ENCODE data around the gene TNNC2. TPM values are rescaled to one million over a fixed set of nuclear protein-coding genes. Genes with fewer than 3 reads are reported as not detected.

Gene TNNC2
- total and polyA plus RNA-seq, 2 experiments from 2014 or later: 0.59 to 32.5 TPM

GRCh38 chr20:45828589-45828988, 1.5 kb upstream of the TNNC2 start:
- Histone ChIP-seq H3K36me3 (ENCODE audit: insufficient read depth) (no peaks in the 10 kb centered on the region), H3F3A (replicated peaks; ENCODE audit: low read depth) (peaks cover 13% of the 10 kb centered on the region), H3K27ac (ENCODE audit: low read depth) (no peak overlapping the region), H2AFZ (no peak overlapping the region), H3K9me2 (ENCODE audit: insufficient read depth) (no peaks in the 10 kb centered on the region), H3K27me3 (ENCODE audit: insufficient read depth) (peaks cover 3% of the 10 kb centered on the region), H3K4me1 (ENCODE audit: insufficient read depth) (peaks cover 18% of the 10 kb centered on the region; the same call in 1 of the 2 replicates), H3K79me2 (replicated peaks; ENCODE audit: insufficient read depth) (no peaks in the 10 kb centered on the region), H3K4me2 (no peak overlapping the region), H4K20me1 (replicated peaks; ENCODE audit: insufficient read depth) (no peaks in the 10 kb centered on the region), H3K4me3 (no peak overlapping the region)
- Mint-ChIP-seq H3K36me3 (ENCODE audit: low read depth) (peaks cover 4% of the 10 kb centered on the region; the same call in 1 of the 3 replicates), H3K4me3 (no peak overlapping the region), H3K4me1 (peaks cover 30% of the 10 kb centered on the region), H3K27ac (0 out of 2 replicates have a peak overlapping the region, but pooled peaks have one; percentile 36), H3K27me3 (ENCODE audit: insufficient read depth, low read depth, poor library complexity) (peaks cover 18% of the 10 kb centered on the region), H3K9me3 (no peaks in the 10 kb centered on the region; the same call in 1 of the 3 replicates)
- no peak for DNase-seq (ENCODE audit: low spot score)
- ATAC-seq: no peak
- no peak for TF ChIP-seq CTCF (conservative IDR thresholded peaks at IDR 0.05; ENCODE audit: low read depth in 2 of 2)
- no peak for TF ChIP-seq ETS1 (IDR thresholded peaks at IDR 0.05)
- TF ChIP-seq REST (IDR thresholded peaks at IDR 0.05; ENCODE audit: unreplicated experiment): no peak
- TF ChIP-seq JUNB (IDR thresholded peaks at IDR 0.05; ENCODE audit: unreplicated experiment): no peak
- no peak for TF ChIP-seq ZNF462 (CRISPR knock-in tag; IDR thresholded peaks at IDR 0.05)
- no peak for TF ChIP-seq STAT1 (IDR thresholded peaks at IDR 0.05; ENCODE audit: unreplicated experiment)
- no peak for TF ChIP-seq EZH2 (IDR thresholded peaks at IDR 0.05; ENCODE audit: low read depth, unreplicated experiment)
- TF ChIP-seq ZNF114 (CRISPR knock-in tag; IDR thresholded peaks at IDR 0.05): no peak
- TF ChIP-seq POLR2AphosphoS5 (IDR thresholded peaks at IDR 0.05; ENCODE audit: low read depth): no peak
- no peak for TF ChIP-seq CREB1 (CRISPR knock-in tag; IDR thresholded peaks at IDR 0.05; ENCODE audit: low read depth)
- TF ChIP-seq EZH2phosphoT487 (IDR thresholded peaks at IDR 0.05; ENCODE audit: unreplicated experiment): no peak
- no peak for TF ChIP-seq ZNF331 (CRISPR knock-in tag; IDR thresholded peaks at IDR 0.05; ENCODE audit: low read depth)
- no peak for TF ChIP-seq NANOG (IDR thresholded peaks at IDR 0.05; ENCODE audit: borderline replicate concordance)

Data from GM23338 (cell line).